Colonic mucosa (tissue), 4 donors: ENCODE measurements around the gene KAT6B. TPM values are rescaled to one million over a fixed set of nuclear protein-coding genes. Genes with fewer than 3 reads are reported as not detected.

Experiments
- DNase-seq: peaks from one replicate; pipeline ENCODE4 v3.0.0-alpha.2; 2020
- H3K27ac ChIP-seq: fragments of 200-600 bp; one replicate; pipeline ENCODE4 v1.8.0; 2021
- H3K27me3 ChIP-seq: fragments of 200-600 bp; one replicate; pipeline ENCODE4 v1.8.0; 2021
- H3K36me3 ChIP-seq: fragments of 200-600 bp; one replicate; pipeline ENCODE4 v1.8.0; 2021
- H3K4me1 ChIP-seq: fragments of 200-600 bp; one replicate; pipeline ENCODE4 v1.8.0; 2021; ENCODE audit warnings: mild to moderate bottlenecking
- H3K4me3 ChIP-seq: fragments of 200-600 bp; one replicate; pipeline ENCODE4 v1.8.0; 2021
- H3K9ac ChIP-seq, 2 donors: one replicate each; pipeline ENCODE4 v1.7.0; 2013; ENCODE audit warnings: control low read depth in 2 of 2, low read depth in 2 of 2, low read length in 2 of 2
- H3K9me3 ChIP-seq: fragments of 200-600 bp; one replicate; pipeline ENCODE4 v1.8.0; 2021
- CTCF ChIP-seq: fragments of 200-600 bp; IDR thresholded peaks from one replicate; pipeline ENCODE4 v1.8.0; 2022; ENCODE audit warnings: antibody characterized with exemption, mild to moderate bottlenecking
- intact Hi-C: fragments of 100-400 bp; cut with DNase I; formaldehyde crosslinking; loops from one replicate; pipeline ENCODE4 v1.14.1; 2022
- total RNA-seq, 2 donors: library from RNA; stranded (reverse); fragmentation: NEBNext Ultra II Directional in 1 of 2; extraction: Animal tissue kit (Norgen Biotek cat#: 25700) in 1 of 2; gene quantifications; one replicate each; pipeline ENCODE4 v1.2.1, GENCODE V29; 2021
- donor health status: healthy.
- donor health status: DM: no; HTN: no; CAD: no.
- donor health status: DM: no; HTN: no; CAD: no.

KAT6B gene
- total RNA-seq, 2 donors from 2014 or later, result 18.7 to 24.2 TPM

DNA sequence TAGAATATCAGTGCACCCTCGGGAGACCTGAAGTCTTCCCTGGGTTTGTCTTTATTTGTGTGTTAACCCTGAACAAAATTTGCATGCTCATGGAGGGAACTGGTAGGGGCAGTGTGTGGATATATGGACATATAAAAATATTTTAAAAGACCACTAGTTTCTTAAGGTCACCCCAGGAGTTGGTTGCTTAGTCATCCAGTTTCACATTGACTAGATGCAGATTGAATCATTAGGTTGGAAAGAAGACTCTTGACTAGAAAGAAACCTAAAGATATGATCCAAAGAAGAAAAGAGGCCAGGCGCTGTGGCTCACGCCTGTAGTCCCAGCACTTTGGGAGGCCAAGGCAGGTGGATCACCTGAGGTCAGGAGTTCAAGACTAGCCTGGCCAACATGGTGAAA, 137.1 kb downstream of the KAT6B start:
- Histone ChIP-seq H3K4me3 (no peak overlapping the region), H3K9ac (no peak overlapping the region), H3K9me3 (no peaks in the 10 kb centered on the region), H3K27ac (no peak overlapping the region), H3K36me3 (no peaks in the 10 kb centered on the region), H3K4me1 (peaks cover 2% of the 10 kb centered on the region), H3K27me3 (no peaks in the 10 kb centered on the region)
- TF ChIP-seq CTCF, result no peak
- no peak for DNase-seq
- intact Hi-C loops, result no loop called here

- Histone ChIP-seq H3K27me3 (no peaks in the 10 kb centered on the region), H3K27ac (peak overlapping the region; percentile 3), H3K4me3 (no peak overlapping the region), H3K36me3 (no peaks in the 10 kb centered on the region), H3K9me3 (no peaks in the 10 kb centered on the region), H3K4me1 (peaks cover 8% of the 10 kb centered on the region), H3K9ac (peak overlapping the region in 1 of 2 donors; percentile 32)
- intact Hi-C loops, result no loop called here
- DNase-seq, result no peak
- TF ChIP-seq CTCF, result no peak
Observed at GRCh38 chr10:74967911-74968666, 141.7 kb downstream of the KAT6B start.

DNA sequence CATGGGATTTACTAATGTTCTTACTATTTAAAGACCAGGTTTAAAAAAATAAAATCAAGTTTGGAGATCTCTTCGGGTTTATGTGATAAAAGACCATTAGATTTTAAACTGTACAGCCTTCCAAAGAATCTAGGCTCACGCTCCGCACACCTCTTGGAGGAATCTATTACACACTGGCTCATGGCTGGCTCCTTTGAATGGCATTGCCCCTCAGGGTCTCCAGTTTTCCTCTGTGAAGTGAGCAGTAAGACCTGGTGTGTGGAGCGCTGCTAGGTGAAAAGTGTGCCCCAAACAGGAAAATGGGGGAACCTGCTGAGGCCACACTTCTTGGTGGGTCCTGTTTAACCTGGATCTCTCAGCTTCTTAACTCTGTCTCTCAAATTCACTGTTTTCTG, 142.3 kb downstream of the KAT6B start:
- intact Hi-C loops, result no loop called here
- Histone ChIP-seq H3K27me3 (no peaks in the 10 kb centered on the region), H3K4me1 (peaks cover 8% of the 10 kb centered on the region), H3K9ac (peak overlapping the region in 1 of 2 donors; percentile 29), H3K27ac (no peak overlapping the region), H3K4me3 (no peak overlapping the region), H3K9me3 (no peaks in the 10 kb centered on the region), H3K36me3 (no peaks in the 10 kb centered on the region)
- no peak for TF ChIP-seq CTCF
- DNase-seq, result no peak

DNA sequence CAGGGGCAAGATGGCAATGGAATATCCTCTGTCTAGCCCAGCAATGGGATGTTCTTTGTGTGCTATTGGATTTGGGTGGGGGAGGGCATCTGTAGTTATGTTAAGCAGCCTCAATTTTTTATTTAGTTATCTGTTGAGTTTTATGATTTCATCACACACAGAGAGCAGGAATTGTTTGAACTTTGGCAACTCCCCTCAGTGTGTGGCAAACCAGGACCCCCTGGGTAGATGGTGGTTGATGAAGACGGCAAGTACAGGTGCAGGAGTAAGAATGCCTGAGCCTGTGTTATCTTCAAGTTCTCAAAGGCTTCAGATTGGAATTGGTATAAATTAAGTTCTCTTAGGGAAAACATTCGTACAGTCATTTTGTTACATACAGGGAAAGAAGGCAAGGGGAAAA, 142.7 kb downstream of the KAT6B start:
- no peak for DNase-seq
- intact Hi-C loops, result no loop called here
- H3K9me3 ChIP-seq, result no peaks in the 10 kb centered on the region
- no peaks in the 10 kb centered on the region for H3K27me3 ChIP-seq
- peaks cover 8% of the 10 kb centered on the region for H3K4me1 ChIP-seq
- no peaks in the 10 kb centered on the region for H3K36me3 ChIP-seq
- H3K27ac ChIP-seq, result no peak overlapping the region
- no peak overlapping the region for H3K9ac ChIP-seq
- no peak overlapping the region for H3K4me3 ChIP-seq
- TF ChIP-seq CTCF, result no peak

DNA sequence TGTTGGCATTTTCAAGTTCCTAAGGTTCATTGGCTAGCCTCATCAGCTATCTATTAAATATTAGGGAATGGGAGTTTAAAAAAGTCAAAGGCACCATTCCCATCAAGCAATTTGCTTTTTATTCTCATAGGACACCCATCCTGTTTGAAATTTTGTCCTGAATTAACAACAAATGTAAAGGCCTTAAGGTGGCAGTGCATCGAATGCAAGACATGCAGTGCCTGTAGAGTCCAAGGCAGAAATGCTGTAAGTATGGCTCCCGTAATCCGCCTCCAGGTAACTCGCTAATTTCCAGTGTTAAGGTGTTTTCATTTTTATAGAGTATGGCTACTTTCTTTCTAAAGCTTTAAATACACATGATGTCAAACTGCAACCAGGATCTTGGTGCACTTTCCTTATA, 143.1 kb downstream of the KAT6B start:
- no peak for TF ChIP-seq CTCF
- H3K4me3 ChIP-seq, result no peak overlapping the region
- no peaks in the 10 kb centered on the region for H3K9me3 ChIP-seq
- H3K4me1 ChIP-seq, result peaks cover 8% of the 10 kb centered on the region
- no peak overlapping the region for H3K27ac ChIP-seq
- no peak for DNase-seq
- no peak overlapping the region for H3K9ac ChIP-seq
- no peaks in the 10 kb centered on the region for H3K36me3 ChIP-seq
- intact Hi-C loops, result no loop called here
- no peaks in the 10 kb centered on the region for H3K27me3 ChIP-seq
